K562 (cell line): Measurements from ENCODE around the gene C6orf163. TPM values are rescaled to one million over a fixed set of nuclear protein-coding genes. Genes with fewer than 3 reads are reported as not detected.
A peak's percentile ranks its signal among the peaks of the same experiment; 100 is the strongest.

Experiments used
- ATF6 ChIP-seq: sonication (generic); formaldehyde crosslinking; IDR thresholded peaks from 2 replicates; pipeline ENCODE4 v1.4.0; 2020; ENCODE audit warnings: mild to moderate bottlenecking, missing genetic modification reagents
- CC2D1A ChIP-seq: fragments of 450-650 bp; IDR thresholded peaks from 2 replicates; pipeline ENCODE4 v1.6.1; 2017; ENCODE audit warnings: mild to moderate bottlenecking
- CHAMP1 ChIP-seq: fragments of 450-650 bp; IDR thresholded peaks from 2 replicates; pipeline ENCODE4 v1.6.1; 2016; ENCODE audit warnings: mild to moderate bottlenecking
- FOXP1 ChIP-seq: sonication (generic); formaldehyde crosslinking; IDR thresholded peaks from 2 replicates; pipeline ENCODE4 v1.8.0; 2022; ENCODE audit warnings: mild to moderate bottlenecking, missing genetic modification reagents
- MYC ChIP-seq, 2 experiments: fragments of 250-450 bp in 1 of 2; sonication (Bioruptor Pico) in 1 of 2; IDR thresholded peaks; 2 replicates each; pipeline versions ENCODE4 v1.5.1 to v1.6.1; 2012 to 2021; ENCODE audit warnings: low read depth in 2 of 2, borderline replicate concordance in 1 of 2, improper control_type of control experiment in 1 of 2, low read length in 1 of 2, mild to moderate bottlenecking in 1 of 2, moderate library complexity in 1 of 2
- NCOA2 ChIP-seq, 2 experiments: fragments of 450-650 bp; IDR thresholded peaks; 2 replicates each; pipeline ENCODE4 v1.6.1; 2018; ENCODE audit warnings: mild to moderate bottlenecking in 2 of 2, moderate library complexity in 1 of 2; ENCODE audit not compliant: partially characterized antibody in 2 of 2
- PHB ChIP-seq: fragments of 250-450 bp; sonication (Bioruptor Pico); IDR thresholded peaks from 2 replicates; pipeline ENCODE4 v1.5.0; 2021
- PHF20 ChIP-seq: fragments of 450-650 bp; IDR thresholded peaks from 2 replicates; pipeline ENCODE4 v1.6.1; 2018; ENCODE audit not compliant: partially characterized antibody
- POLR2B ChIP-seq: fragments of 450-650 bp; IDR thresholded peaks from 2 replicates; pipeline ENCODE4 v1.6.1; 2018; ENCODE audit warnings: low read depth; ENCODE audit not compliant: partially characterized antibody
- PRDM10 ChIP-seq: fragments of 450-650 bp; IDR thresholded peaks from 2 replicates; pipeline ENCODE4 v1.6.1; 2018; ENCODE audit not compliant: partially characterized antibody
- RBBP5 ChIP-seq: fragments of 200-600 bp; sonication (generic); IDR thresholded peaks from 2 replicates; pipeline ENCODE4 v1.6.1; 2012; ENCODE audit warnings: borderline replicate concordance, mild to moderate bottlenecking, low read length, control low read depth, inconsistent platforms; ENCODE audit not compliant: insufficient read depth, poor library complexity, severe bottlenecking
- TFAM ChIP-seq: fragments of 250-450 bp; sonication (Bioruptor Pico); conservative IDR thresholded peaks from 2 replicates; pipeline ENCODE4 v1.5.0; 2021; ENCODE audit warnings: mild to moderate bottlenecking, moderate library complexity
- TFAP4 ChIP-seq: sonication (generic); formaldehyde crosslinking; IDR thresholded peaks from 2 replicates; pipeline ENCODE4 v1.8.0; 2022; ENCODE audit warnings: missing genetic modification reagents, mild to moderate bottlenecking, moderate library complexity, borderline replicate concordance
- U2AF1 ChIP-seq: fragments of 200-400 bp; formaldehyde crosslinking; optimal IDR thresholded peaks from 2 replicates; pipeline ENCODE3; 2017; ENCODE audit warnings: mild to moderate bottlenecking, low read depth, low read length, moderate library complexity
- YBX1 ChIP-seq: fragments of 450-650 bp; IDR thresholded peaks from 2 replicates; pipeline ENCODE4 v1.7.1; 2016; ENCODE audit warnings: mild to moderate bottlenecking
- polyA plus RNA-seq, 8 experiments: library from polyadenylated mRNA; depleted of rRNA in 4 of 8; stranded (reverse) in 5 of 8; unstranded in 3 of 8; fragments of >200 nt; fragmentation: Nextera tagmentation in 2 of 8; fragmentation: Illumina TruSeq in 1 of 8; extraction: Ambion mirVana in 2 of 8; extraction: Trizol in 1 of 8; gene quantifications; 2 replicates each; pipeline versions ENCODE4 v1.2.1 to v1.2.3, GENCODE V29; 2011 to 2014; ENCODE audit warnings: inconsistent platforms in 1 of 8, missing spikeins in 1 of 8
- total RNA-seq, 7 experiments: library from RNA; depleted of rRNA in 6 of 7; stranded (reverse); fragments of >200 nt in 6 of 7; fragmentation: Illumina TruSeq in 2 of 7; extraction: Trizol in 2 of 7; gene quantifications; 2 replicates each; pipeline versions ENCODE4 v1.2.1 to v1.2.3, GENCODE V29; 2011 to 2021; ENCODE audit warnings: low replicate concordance in 1 of 7

Gene C6orf163
- total and polyA plus RNA-seq, 9 of the 15 experiments (the other 6 are each of a cell fraction or from before 2014, with no cell fraction given) = 0.67 to 4.7 (median 1.5) TPM

GRCh38 chr6:87322304-87323212 lies 22.1 kb upstream of the C6orf163 start, which contains the start of gene SMIM8 (continued):
- TF ChIP-seq NCOA2 (IDR thresholded peaks at IDR 0.05; ENCODE audit: partially characterized antibody in 2 of 2) (no peak), TFAM (CRISPR knock-in tag) (no peak), CHAMP1 (peak; percentile 92), PHB (no peak), CC2D1A (no peak), POLR2B (peak; percentile 86), RBBP5 (peak; percentile 89), TFAP4 (CRISPR knock-in tag) (peak; percentile 41; the same call in 1 of the 2 replicates), YBX1 (no peak), MYC (IDR thresholded peaks at IDR 0.05; ENCODE audit: low read depth, low read length) (peak; percentile 68), MYC (CRISPR knock-in tag; IDR thresholded peaks at IDR 0.05; ENCODE audit: borderline replicate concordance, low read depth) (no peak), PRDM10 (peak; percentile 31), PHF20 (peak; percentile 48), ATF6 (0 out of 2 replicates have a peak, but pooled peaks have one; percentile 57), FOXP1 (CRISPR knock-in tag) (0 out of 2 replicates have a peak, but pooled peaks have one; percentile 30), U2AF1 (peak; percentile 78)
